Type B pancreatic cell (in vitro differentiated cells): ENCODE measurements around the gene RTTN. TPM values are rescaled to one million over a fixed set of nuclear protein-coding genes. Genes with fewer than 3 reads are reported as not detected.

Experiments
- DNase-seq: peaks from one replicate; pipeline ENCODE4 v3.0.0; 2021; ENCODE audit warnings: mixed read lengths; ENCODE audit not compliant: unreplicated experiment; ENCODE audit errors: extremely low spot score
- H3K27ac Mint-ChIP-seq: 2 replicates; pipeline ENCODE4 v1.8.0; 2021; ENCODE audit warnings: mild to moderate bottlenecking, mixed read lengths
- H3K27me3 Mint-ChIP-seq: 2 replicates; pipeline ENCODE4 v1.8.0; 2021; ENCODE audit warnings: mixed read lengths
- H3K36me3 Mint-ChIP-seq: 2 replicates; pipeline ENCODE4 v1.8.0; 2021; ENCODE audit warnings: mixed read lengths
- H3K4me1 Mint-ChIP-seq: one replicate; pipeline ENCODE4 v1.8.0; 2021; ENCODE audit warnings: mixed read lengths; ENCODE audit not compliant: unreplicated experiment
- H3K4me3 Mint-ChIP-seq: 2 replicates; pipeline ENCODE4 v1.8.0; 2021; ENCODE audit warnings: mild to moderate bottlenecking, mixed read lengths
- H3K9me3 Mint-ChIP-seq: 2 replicates; pipeline ENCODE4 v1.8.0; 2021; ENCODE audit warnings: mixed read lengths
- CTCF ChIP-seq: fragments of 200-600 bp; sonication (generic); conservative IDR thresholded peaks from 2 replicates; pipeline ENCODE4 v1.5.0; 2021; ENCODE audit warnings: antibody characterized with exemption, mild to moderate bottlenecking
- total RNA-seq: library from RNA; stranded (reverse); gene quantifications from 2 replicates; pipeline ENCODE4 v1.2.1, GENCODE V29; 2021; ENCODE audit warnings: low replicate concordance

The RTTN gene
- total RNA-seq, 1 donor from 2014 or later = 29.3 TPM

- peaks cover 9% of the 10 kb centered on the region for H3K9me3 Mint-ChIP-seq
- no peaks in the 10 kb centered on the region for H3K27me3 Mint-ChIP-seq
- no peak overlapping the region for H3K4me3 Mint-ChIP-seq
- no peaks in the 10 kb centered on the region for H3K36me3 Mint-ChIP-seq
- DNase-seq = no peak
- no peak for TF ChIP-seq CTCF
- H3K27ac Mint-ChIP-seq = no peak overlapping the region
- H3K4me1 Mint-ChIP-seq = no peaks in the 10 kb centered on the region
These were observed 236.0 kb downstream of the RTTN start for GRCh38 chr18:69969491-69969890.

- no peak for TF ChIP-seq CTCF
- H3K27me3 Mint-ChIP-seq = no peaks in the 10 kb centered on the region
- H3K4me3 Mint-ChIP-seq = no peak overlapping the region
- no peak for DNase-seq
- no peaks in the 10 kb centered on the region for H3K36me3 Mint-ChIP-seq
- H3K9me3 Mint-ChIP-seq = peaks cover 8% of the 10 kb centered on the region
- H3K4me1 Mint-ChIP-seq = no peaks in the 10 kb centered on the region
- no peak overlapping the region for H3K27ac Mint-ChIP-seq
These were observed 237.4 kb downstream of the RTTN start for GRCh38 chr18:69968039-69968438.

GRCh38 chr18:69963196-69963595 lies 242.3 kb downstream of the RTTN start:
- TF ChIP-seq CTCF = no peak
- Mint-ChIP-seq H3K4me3 (no peak overlapping the region), H3K9me3 (no peaks in the 10 kb centered on the region), H3K4me1 (no peaks in the 10 kb centered on the region), H3K27me3 (no peaks in the 10 kb centered on the region), H3K36me3 (no peaks in the 10 kb centered on the region), H3K27ac (no peak overlapping the region)
- DNase-seq = no peak

- Mint-ChIP-seq H3K4me3 (no peak overlapping the region), H3K36me3 (no peaks in the 10 kb centered on the region), H3K9me3 (no peaks in the 10 kb centered on the region), H3K4me1 (no peaks in the 10 kb centered on the region), H3K27me3 (peaks cover 5% of the 10 kb centered on the region), H3K27ac (no peak overlapping the region)
- TF ChIP-seq CTCF = no peak
- DNase-seq = no peak
These were observed 243.8 kb downstream of the RTTN start for GRCh38 chr18:69961718-69962117.

- no peak for TF ChIP-seq CTCF
- peaks cover 5% of the 10 kb centered on the region for H3K27me3 Mint-ChIP-seq
- H3K4me3 Mint-ChIP-seq = no peak overlapping the region
- H3K4me1 Mint-ChIP-seq = no peaks in the 10 kb centered on the region
- no peak overlapping the region for H3K27ac Mint-ChIP-seq
- no peaks in the 10 kb centered on the region for H3K36me3 Mint-ChIP-seq
- H3K9me3 Mint-ChIP-seq = no peaks in the 10 kb centered on the region
- DNase-seq = no peak
These were observed 247.1 kb downstream of the RTTN start for GRCh38 chr18:69958422-69958821.

GRCh38 chr18:69957747-69958146 lies 247.7 kb downstream of the RTTN start:
- Mint-ChIP-seq H3K4me1 (no peaks in the 10 kb centered on the region), H3K27me3 (peaks cover 5% of the 10 kb centered on the region), H3K27ac (no peak overlapping the region), H3K36me3 (no peaks in the 10 kb centered on the region), H3K4me3 (no peak overlapping the region), H3K9me3 (no peaks in the 10 kb centered on the region)
- no peak for TF ChIP-seq CTCF
- DNase-seq = no peak
